Measurements from ENCODE around the gene SYCP3. TPM values are rescaled to one million over a fixed set of nuclear protein-coding genes. Genes with fewer than 3 reads are reported as not detected.

Gene SYCP3
- total and polyA plus RNA-seq, 3 donors from 2014 or later, result 42.4 to 127 (median 69.4) TPM

DNA sequence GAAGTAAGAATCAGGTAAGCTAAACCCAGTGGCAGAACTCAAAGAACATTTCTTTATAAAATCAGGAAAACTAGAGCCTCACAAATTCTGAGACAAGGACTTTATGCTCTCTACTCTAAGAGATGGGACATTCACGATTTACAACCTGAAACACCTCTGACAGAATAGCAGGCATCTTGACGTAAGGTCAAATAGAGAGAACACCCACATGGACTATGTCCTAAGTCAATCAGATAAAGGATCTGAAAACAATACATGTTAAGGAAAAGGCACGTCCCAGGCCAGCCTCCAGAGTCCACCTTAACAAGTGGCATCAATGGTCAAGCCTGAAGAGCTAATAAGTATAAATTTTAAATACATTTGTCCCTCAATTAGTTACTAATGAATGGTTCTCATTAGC lies 39.9 kb upstream of the SYCP3 start:
- no peaks in the 10 kb centered on the region for H3K27me3 ChIP-seq
- intact Hi-C loops (cut with DNase I; ENCODE audit: low total_unique reads), result loop anchor here (10.0 kb wide), 1 partner anchor 56 kb away; the partner anchor contains the start of gene GNPTAB
- H3K27ac ChIP-seq, result no peak overlapping the region
- H3K4me1 ChIP-seq, result no peaks in the 10 kb centered on the region
- no peak for DNase-seq
- no peak overlapping the region for H3K4me3 ChIP-seq
- no peak for TF ChIP-seq POLR2A (IDR thresholded peaks at IDR 0.05)
- TF ChIP-seq, protein P1, sequence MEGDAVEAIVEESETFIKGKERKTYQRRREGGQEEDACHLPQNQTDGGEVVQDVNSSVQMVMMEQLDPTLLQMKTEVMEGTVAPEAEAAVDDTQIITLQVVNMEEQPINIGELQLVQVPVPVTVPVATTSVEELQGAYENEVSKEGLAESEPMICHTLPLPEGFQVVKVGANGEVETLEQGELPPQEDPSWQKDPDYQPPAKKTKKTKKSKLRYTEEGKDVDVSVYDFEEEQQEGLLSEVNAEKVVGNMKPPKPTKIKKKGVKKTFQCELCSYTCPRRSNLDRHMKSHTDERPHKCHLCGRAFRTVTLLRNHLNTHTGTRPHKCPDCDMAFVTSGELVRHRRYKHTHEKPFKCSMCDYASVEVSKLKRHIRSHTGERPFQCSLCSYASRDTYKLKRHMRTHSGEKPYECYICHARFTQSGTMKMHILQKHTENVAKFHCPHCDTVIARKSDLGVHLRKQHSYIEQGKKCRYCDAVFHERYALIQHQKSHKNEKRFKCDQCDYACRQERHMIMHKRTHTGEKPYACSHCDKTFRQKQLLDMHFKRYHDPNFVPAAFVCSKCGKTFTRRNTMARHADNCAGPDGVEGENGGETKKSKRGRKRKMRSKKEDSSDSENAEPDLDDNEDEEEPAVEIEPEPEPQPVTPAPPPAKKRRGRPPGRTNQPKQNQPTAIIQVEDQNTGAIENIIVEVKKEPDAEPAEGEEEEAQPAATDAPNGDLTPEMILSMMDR (IDR thresholded peaks at IDR 0.05), result no peak
- WGBS, 2 donors, result 79 to 96% methylated on average over 3 of the region's 3 CpGs
- H3K9me3 ChIP-seq, result no peaks in the 10 kb centered on the region
- no peaks in the 10 kb centered on the region for H3K36me3 ChIP-seq (ENCODE audit: low read depth, missing control alignments)

DNA sequence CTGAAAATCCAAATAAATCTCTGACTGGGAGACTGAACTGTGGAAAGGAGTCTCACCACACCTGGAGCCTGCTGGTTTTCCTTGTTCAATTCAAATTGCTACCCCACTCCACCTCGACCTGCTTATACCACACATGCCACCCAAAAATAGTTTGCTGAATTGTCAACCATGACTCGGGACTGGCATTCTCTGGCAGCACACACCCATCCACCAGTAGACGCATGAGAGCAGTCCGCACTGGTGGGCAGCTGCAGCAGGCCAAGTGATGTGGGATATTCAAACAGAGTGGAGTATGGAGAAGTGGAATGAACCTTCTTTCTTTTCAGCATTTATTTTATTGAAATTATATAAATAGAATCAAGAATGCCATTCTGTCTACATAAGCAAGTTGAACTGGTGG lies 38.7 kb upstream of the SYCP3 start:
- WGBS, 2 donors, result 84 to 87% methylated on average over 4 of the region's 4 CpGs
- intact Hi-C loops (cut with DNase I; ENCODE audit: low total_unique reads), result loop anchor here (10.0 kb wide), 1 partner anchor 57 kb away; the partner anchor contains the start of gene GNPTAB
- Histone ChIP-seq H3K36me3 (ENCODE audit: low read depth, missing control alignments) (no peaks in the 10 kb centered on the region), H3K9me3 (no peaks in the 10 kb centered on the region), H3K27me3 (no peaks in the 10 kb centered on the region), H3K4me3 (no peak overlapping the region), H3K4me1 (no peaks in the 10 kb centered on the region), H3K27ac (no peak overlapping the region)
- TF ChIP-seq, protein P1 (IDR thresholded peaks at IDR 0.05), result no peak
- TF ChIP-seq POLR2A (IDR thresholded peaks at IDR 0.05), result no peak
- DNase-seq, result no peak

DNA sequence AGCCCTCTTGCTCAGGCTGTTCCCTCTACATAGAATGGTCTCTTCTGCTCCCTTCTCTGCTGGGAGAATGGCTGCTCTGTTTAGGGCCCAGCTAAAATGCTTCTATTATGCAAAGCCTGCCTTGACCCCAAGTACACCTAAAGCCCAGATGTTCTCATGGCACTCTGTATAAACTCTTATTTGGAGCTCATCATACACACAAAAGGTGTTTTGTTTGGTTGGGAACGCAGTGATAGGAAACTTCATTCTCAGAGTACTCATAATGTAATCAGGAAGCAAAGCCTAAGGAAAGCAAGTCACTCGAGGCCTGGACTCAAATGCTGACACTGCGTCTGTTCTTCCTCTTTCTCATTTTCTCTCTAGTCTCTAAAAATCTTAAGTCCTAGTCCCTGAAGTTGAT lies 38.2 kb upstream of the SYCP3 start:
- no peak for DNase-seq
- H3K27me3 ChIP-seq, result no peaks in the 10 kb centered on the region
- H3K9me3 ChIP-seq, result no peaks in the 10 kb centered on the region
- no peaks in the 10 kb centered on the region for H3K36me3 ChIP-seq (ENCODE audit: low read depth, missing control alignments)
- H3K27ac ChIP-seq, result no peak overlapping the region
- TF ChIP-seq, protein P1 (IDR thresholded peaks at IDR 0.05), result no peak
- no peak for TF ChIP-seq POLR2A (IDR thresholded peaks at IDR 0.05)
- no peak overlapping the region for H3K4me3 ChIP-seq
- H3K4me1 ChIP-seq, result no peaks in the 10 kb centered on the region
- 50 to 79% methylated on average over 3 of the region's 3 CpGs for WGBS, 2 donors
- intact Hi-C loops (cut with DNase I; ENCODE audit: low total_unique reads), result loop anchor here (10.0 kb wide), 1 partner anchor 57 kb away; the partner anchor contains the start of gene GNPTAB

DNA sequence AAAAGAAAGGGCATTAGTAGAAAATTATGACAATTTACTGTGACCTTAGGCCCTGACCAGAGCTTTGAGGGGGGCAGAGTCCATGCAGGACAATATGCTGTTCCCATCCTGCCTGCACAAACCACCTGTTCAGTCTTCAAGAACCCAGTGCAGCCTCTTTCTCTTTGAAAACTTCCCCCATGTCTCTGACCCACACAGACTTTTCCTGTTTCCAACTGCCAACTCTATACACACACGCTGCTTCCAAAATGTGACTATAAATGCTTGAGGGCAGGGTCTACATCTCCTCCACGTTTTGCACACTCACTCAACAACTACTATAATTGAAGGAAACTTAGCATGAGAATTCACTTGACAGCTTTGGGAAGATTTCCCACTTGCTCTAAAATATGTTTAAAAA lies 36.6 kb upstream of the SYCP3 start:
- Histone ChIP-seq H3K36me3 (ENCODE audit: low read depth, missing control alignments) (no peaks in the 10 kb centered on the region), H3K9me3 (no peaks in the 10 kb centered on the region), H3K4me3 (no peak overlapping the region), H3K4me1 (no peaks in the 10 kb centered on the region), H3K27ac (no peak overlapping the region), H3K27me3 (no peaks in the 10 kb centered on the region)
- WGBS, 2 donors, result 67 to 82% methylated on average over 2 of the region's 2 CpGs
- intact Hi-C loops (cut with DNase I; ENCODE audit: low total_unique reads), result loop anchor here (10.0 kb wide), 1 partner anchor 59 kb away; the partner anchor contains the start of gene GNPTAB
- DNase-seq, result no peak
- TF ChIP-seq, protein P1 (IDR thresholded peaks at IDR 0.05), result no peak
- no peak for TF ChIP-seq POLR2A (IDR thresholded peaks at IDR 0.05)

DNA sequence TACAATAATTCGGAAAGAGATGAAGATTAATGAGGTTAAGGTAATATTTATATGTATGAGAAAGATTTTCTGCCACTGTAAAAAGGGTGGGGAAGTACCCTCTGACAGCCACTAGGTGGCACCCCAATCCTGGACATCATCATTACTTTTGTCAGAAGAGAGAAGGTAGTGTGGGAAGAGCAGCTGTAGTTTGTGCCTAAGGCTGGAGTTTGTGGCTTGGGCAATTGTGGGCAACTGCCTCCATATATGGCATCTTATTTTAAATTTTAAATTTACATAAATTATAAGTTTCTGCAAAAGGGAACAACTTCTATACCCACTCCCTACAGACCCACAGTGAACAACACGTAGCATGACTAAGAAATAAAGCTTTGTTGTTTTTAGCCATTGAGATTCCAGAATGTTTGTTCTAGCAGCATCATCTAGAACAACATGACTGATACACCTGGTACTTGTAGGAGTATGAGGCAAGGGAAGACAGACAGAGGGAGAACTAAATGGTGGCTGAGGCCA lies 34.4 kb upstream of the SYCP3 start:
- no peak for TF ChIP-seq POLR2A (IDR thresholded peaks at IDR 0.05)
- TF ChIP-seq, protein P1 (IDR thresholded peaks at IDR 0.05), result peak; percentile 86 to 97 (median 90)
- H3K27me3 ChIP-seq, result no peaks in the 10 kb centered on the region
- peak; percentile 58 for DNase-seq
- intact Hi-C loops (cut with DNase I; ENCODE audit: low total_unique reads), result loop anchor here (10.0 kb wide), 1 partner anchor 61 kb away; the partner anchor contains the start of gene GNPTAB
- H3K9me3 ChIP-seq, result no peaks in the 10 kb centered on the region
- H3K4me3 ChIP-seq, result no peak overlapping the region
- H3K27ac ChIP-seq, result no peak overlapping the region
- H3K36me3 ChIP-seq (ENCODE audit: low read depth, missing control alignments), result no peaks in the 10 kb centered on the region
- 61 to 65% methylated on average over 2 of the region's 2 CpGs for WGBS, 2 donors
- H3K4me1 ChIP-seq, result no peaks in the 10 kb centered on the region
